ENCODE results near the gene FGFBP2.
"Not testable (repeated sequence)": the region's sequence is repeated elsewhere in the genome, so short reads cannot be mapped to it uniquely, and the experiment has no call there.

Gene FGFBP2

GRCh38 chr4:15930314-15930713 is 32.7 kb downstream of the FGFBP2 start:
- DNase-seq (ENCODE audit: low spot score): no peak

GRCh38 chr4:15929540-15929939 is 33.4 kb downstream of the FGFBP2 start:
- no peak for DNase-seq (ENCODE audit: low spot score)

GRCh38 chr4:15928883-15929282 is 34.1 kb downstream of the FGFBP2 start:
- no peak for DNase-seq (ENCODE audit: low spot score)

- no peak for DNase-seq (ENCODE audit: low spot score)
Observed at GRCh38 chr4:15926486-15926885, 36.5 kb downstream of the FGFBP2 start.

GRCh38 chr4:15925830-15926229 is 37.1 kb downstream of the FGFBP2 start:
- no peak for DNase-seq (ENCODE audit: low spot score)

- no peak for DNase-seq (ENCODE audit: low spot score)
Observed at GRCh38 chr4:15921592-15921932, 41.4 kb downstream of the FGFBP2 start.

- peak; percentile 79 for DNase-seq (ENCODE audit: low spot score)
Observed at GRCh38 chr4:15920723-15921591, 42.0 kb downstream of the FGFBP2 start.

GRCh38 chr4:15918484-15919129 is 44.4 kb downstream of the FGFBP2 start:
- DNase-seq (ENCODE audit: low spot score): no peak

GRCh38 chr4:15917297-15917696 is 45.7 kb downstream of the FGFBP2 start:
- no peak for DNase-seq (ENCODE audit: low spot score)

- not testable (repeated sequence) for DNase-seq (ENCODE audit: low spot score)
Observed at GRCh38 chr4:15916358-15916757, 46.6 kb downstream of the FGFBP2 start.

GRCh38 chr4:15914736-15915135 is 48.2 kb downstream of the FGFBP2 start:
- no peak for DNase-seq (ENCODE audit: low spot score)

GRCh38 chr4:15914291-15914690 is 48.7 kb downstream of the FGFBP2 start:
- no peak for DNase-seq (ENCODE audit: low spot score)

- DNase-seq (ENCODE audit: low spot score): peak; percentile 76
Observed at GRCh38 chr4:15913631-15913970, 49.4 kb downstream of the FGFBP2 start.

GRCh38 chr4:15912961-15913630 is 49.9 kb downstream of the FGFBP2 start:
- DNase-seq (ENCODE audit: low spot score): no peak

GRCh38 chr4:15912236-15912635 is 50.7 kb downstream of the FGFBP2 start:
- DNase-seq (ENCODE audit: low spot score): no peak
